SH-SY5Y (cell line): ENCODE measurements around the gene ADGRL3.

Source experiments
- GATA2 ChIP-seq: IDR thresholded peaks from 2 replicates; pipeline ENCODE4 v1.6.1; 2011; ENCODE audit warnings: mild to moderate bottlenecking, low read depth, low read length
- GATA3 ChIP-seq: IDR thresholded peaks from 2 replicates; pipeline ENCODE4 v1.6.1; 2011; ENCODE audit warnings: low read depth, mild to moderate bottlenecking, low read length, moderate library complexity

DNA sequence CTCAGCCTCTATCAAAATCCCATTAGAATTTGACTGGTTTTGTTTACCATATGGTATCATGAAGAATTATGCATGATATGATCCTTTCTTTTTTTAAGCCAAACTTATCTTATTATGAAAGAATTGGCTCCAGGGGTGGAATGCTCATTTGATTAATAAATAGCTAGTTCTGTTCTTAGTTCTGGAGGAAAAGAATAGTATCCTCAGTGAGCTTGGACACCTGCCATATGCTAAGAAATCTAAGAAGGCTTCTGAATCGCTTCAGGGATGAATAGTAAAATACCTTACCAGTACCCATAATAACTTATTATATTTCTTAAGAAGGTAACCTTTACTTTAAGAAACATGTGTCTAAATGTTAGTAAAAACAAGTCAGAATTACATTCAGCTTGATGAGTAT, 803.6 kb downstream of the ADGRL3 start:
- no peak for TF ChIP-seq GATA2
- no peak for TF ChIP-seq GATA3
